Cardiac muscle cell (in vitro differentiated cells and primary cell): Measurements from ENCODE around the gene ERC2. TPM values are rescaled to one million over a fixed set of nuclear protein-coding genes. Genes with fewer than 3 reads are reported as not detected.

ENCODE experiments used
- DNase-seq, 2 donors: peaks; one replicate each; pipeline versions ENCODE4 v3.0.0 to v3.0.0-alpha.2; 2010 to 2017; ENCODE audit warnings: low read depth in 1 of 2, low spot score in 1 of 2
- H3K27ac ChIP-seq: fragments of 200-600 bp; sonication (generic); 2 replicates; pipeline ENCODE4 v1.5.1; 2016
- H3K27me3 ChIP-seq: fragments of 200-600 bp; sonication (generic); 2 replicates; pipeline ENCODE4 v1.6.0; 2016; ENCODE audit warnings: control low read depth
- H3K36me3 ChIP-seq: fragments of 200-600 bp; sonication (generic); 2 replicates; pipeline ENCODE4 v1.5.1; 2016; ENCODE audit warnings: control low read depth
- H3K4me1 ChIP-seq: fragments of 200-600 bp; sonication (generic); 2 replicates; pipeline ENCODE4 v1.8.1; 2017; ENCODE audit warnings: low read depth, mild to moderate bottlenecking, mixed run types
- H3K4me3 ChIP-seq: fragments of 200-600 bp; sonication (generic); 2 replicates; pipeline ENCODE4 v1.5.1; 2016; ENCODE audit warnings: mild to moderate bottlenecking
- H3K9me3 ChIP-seq: fragments of 200-600 bp; sonication (generic); 2 replicates; pipeline ENCODE4 v1.5.1; 2017; ENCODE audit warnings: low read depth, mild to moderate bottlenecking, control low read depth
- polyA plus RNA-seq: library from polyadenylated mRNA; unstranded; fragments of >200 nt; fragmentation: Nextera tagmentation; extraction: Ambion mirVana; gene quantifications from 2 replicates; pipeline ENCODE4 v1.2.1, GENCODE V29; 2016
- total RNA-seq: library from RNA; depleted of rRNA; stranded (reverse); fragments of >200 nt; gene quantifications from 2 replicates; pipeline ENCODE4 v1.2.3, GENCODE V29; 2016
- TF ChIP-seq, protein P1 (sequence below): IDR thresholded peaks from 2 replicates; pipeline ENCODE4 v1.5.1; 2012; ENCODE audit warnings: low read depth, mild to moderate bottlenecking, low read length

ERC2 gene
- total and polyA plus RNA-seq, 2 experiments from 2014 or later = 18.1 to 29.0 TPM

DNA sequence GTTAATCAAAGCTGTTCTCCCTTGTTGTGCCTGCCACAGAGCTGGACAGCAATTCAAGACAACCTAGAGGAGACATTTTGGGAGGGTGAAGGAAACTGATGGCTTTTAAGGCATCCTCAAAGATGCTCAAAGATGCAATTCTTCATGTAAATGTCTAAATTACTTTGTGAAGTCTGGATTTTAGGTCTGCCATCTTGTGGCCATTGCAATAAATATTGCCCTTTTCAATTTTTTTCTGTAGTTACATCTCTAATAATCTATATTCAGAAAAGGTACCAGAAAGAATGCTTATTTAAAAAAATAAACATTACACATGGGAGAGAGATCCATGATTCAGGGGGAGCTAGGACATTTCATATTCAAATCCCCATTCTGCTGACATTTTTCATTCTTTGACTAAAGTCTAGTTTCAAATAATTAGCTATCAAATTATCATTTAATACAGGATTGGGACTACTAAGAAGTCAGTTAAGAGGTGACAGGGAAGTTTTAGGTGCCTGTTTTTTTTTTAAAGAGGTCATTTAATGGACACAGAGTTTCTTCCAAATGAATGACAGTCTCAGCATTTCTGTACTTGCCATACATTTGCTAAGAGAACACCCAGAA, 721.4 kb downstream of the ERC2 start:
- H3K27me3 ChIP-seq = no peaks in the 10 kb centered on the region
- no peaks in the 10 kb centered on the region for H3K9me3 ChIP-seq
- TF ChIP-seq, protein P1, sequence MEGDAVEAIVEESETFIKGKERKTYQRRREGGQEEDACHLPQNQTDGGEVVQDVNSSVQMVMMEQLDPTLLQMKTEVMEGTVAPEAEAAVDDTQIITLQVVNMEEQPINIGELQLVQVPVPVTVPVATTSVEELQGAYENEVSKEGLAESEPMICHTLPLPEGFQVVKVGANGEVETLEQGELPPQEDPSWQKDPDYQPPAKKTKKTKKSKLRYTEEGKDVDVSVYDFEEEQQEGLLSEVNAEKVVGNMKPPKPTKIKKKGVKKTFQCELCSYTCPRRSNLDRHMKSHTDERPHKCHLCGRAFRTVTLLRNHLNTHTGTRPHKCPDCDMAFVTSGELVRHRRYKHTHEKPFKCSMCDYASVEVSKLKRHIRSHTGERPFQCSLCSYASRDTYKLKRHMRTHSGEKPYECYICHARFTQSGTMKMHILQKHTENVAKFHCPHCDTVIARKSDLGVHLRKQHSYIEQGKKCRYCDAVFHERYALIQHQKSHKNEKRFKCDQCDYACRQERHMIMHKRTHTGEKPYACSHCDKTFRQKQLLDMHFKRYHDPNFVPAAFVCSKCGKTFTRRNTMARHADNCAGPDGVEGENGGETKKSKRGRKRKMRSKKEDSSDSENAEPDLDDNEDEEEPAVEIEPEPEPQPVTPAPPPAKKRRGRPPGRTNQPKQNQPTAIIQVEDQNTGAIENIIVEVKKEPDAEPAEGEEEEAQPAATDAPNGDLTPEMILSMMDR = peak; percentile 45
- DNase-seq = peak in 1 of 2 donors; percentile 33
- no peak overlapping the region for H3K27ac ChIP-seq
- H3K4me3 ChIP-seq = no peak overlapping the region
- no peaks in the 10 kb centered on the region for H3K36me3 ChIP-seq
- H3K4me1 ChIP-seq = no peaks in the 10 kb centered on the region

GRCh38 chr3:55742832-55743136, 725.5 kb downstream of the ERC2 start:
- TF ChIP-seq, protein P1 = no peak
- DNase-seq = no peak
- Histone ChIP-seq H3K27ac (no peak overlapping the region), H3K36me3 (no peaks in the 10 kb centered on the region), H3K9me3 (no peaks in the 10 kb centered on the region), H3K4me1 (no peaks in the 10 kb centered on the region), H3K4me3 (no peak overlapping the region), H3K27me3 (no peaks in the 10 kb centered on the region)

DNA sequence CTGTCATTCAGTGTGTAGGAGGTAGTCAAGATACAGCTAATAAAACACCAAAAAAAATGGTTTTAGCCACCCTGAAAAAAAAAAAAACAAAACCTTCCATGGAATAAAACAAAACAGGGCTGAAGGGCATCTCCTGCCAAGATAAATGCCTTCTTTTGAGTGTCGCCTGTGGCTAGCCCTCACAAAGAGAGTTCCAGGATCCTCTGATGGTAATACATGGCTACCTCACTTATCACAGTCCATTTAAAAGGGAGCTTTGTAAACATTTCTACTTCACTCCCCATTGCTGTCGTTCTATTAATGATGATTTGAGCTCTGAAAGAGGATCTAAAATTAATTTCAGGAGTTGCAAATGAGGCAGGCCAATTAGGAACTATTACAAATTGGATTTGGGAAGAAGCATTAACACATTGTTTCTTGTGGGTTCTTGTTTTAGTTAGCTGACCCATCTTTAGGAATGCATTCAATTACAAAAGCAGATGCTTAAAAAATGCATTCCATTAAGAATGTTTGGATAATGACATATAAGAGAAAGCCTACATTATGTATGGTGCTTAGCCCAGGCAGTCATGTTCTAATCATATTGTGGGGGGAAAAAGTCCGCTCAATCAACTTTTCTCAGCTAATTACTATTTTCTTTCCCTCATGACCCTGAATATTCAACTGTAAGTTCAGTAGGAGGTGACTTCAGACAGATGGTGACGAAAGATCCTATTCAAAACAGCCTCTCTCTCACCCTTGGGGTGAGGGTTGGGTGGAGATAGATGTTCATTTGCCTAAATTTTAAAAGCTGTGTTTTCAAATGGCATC, 726.0 kb downstream of the ERC2 start:
- Histone ChIP-seq H3K9me3 (no peaks in the 10 kb centered on the region), H3K4me3 (no peak overlapping the region), H3K27me3 (no peaks in the 10 kb centered on the region), H3K36me3 (no peaks in the 10 kb centered on the region), H3K4me1 (peaks cover 2% of the 10 kb centered on the region), H3K27ac (no peak overlapping the region)
- DNase-seq = no peak
- TF ChIP-seq, protein P1 = no peak

DNA sequence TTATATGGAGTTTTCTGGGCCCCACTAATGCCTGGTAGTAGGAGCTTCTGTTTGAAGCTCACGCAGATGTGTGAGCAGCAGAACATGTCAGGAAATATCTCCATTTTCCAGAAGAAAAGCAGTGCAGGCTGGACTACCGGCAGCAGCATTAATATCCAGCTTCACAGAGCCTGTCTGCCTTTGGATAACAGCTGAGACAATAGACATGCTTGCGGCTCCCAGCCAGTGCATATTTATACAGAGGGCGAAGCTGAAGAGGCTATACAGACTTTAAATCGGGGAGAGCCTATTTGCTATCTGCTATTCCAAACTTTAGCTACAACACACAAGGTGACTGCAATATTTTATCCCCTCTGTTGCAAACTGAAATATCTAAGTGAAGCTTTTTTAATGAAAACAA, 731.1 kb downstream of the ERC2 start:
- Histone ChIP-seq H3K9me3 (no peaks in the 10 kb centered on the region), H3K36me3 (no peaks in the 10 kb centered on the region), H3K4me1 (peaks cover 4% of the 10 kb centered on the region), H3K27ac (no peak overlapping the region), H3K27me3 (no peaks in the 10 kb centered on the region), H3K4me3 (no peak overlapping the region)
- TF ChIP-seq, protein P1 = no peak
- DNase-seq = peak in 1 of 2 donors; percentile 14

GRCh38 chr3:55735976-55736375, 732.3 kb downstream of the ERC2 start:
- no peak for DNase-seq
- Histone ChIP-seq H3K9me3 (no peaks in the 10 kb centered on the region), H3K4me3 (no peak overlapping the region), H3K4me1 (peaks cover 4% of the 10 kb centered on the region), H3K27me3 (no peaks in the 10 kb centered on the region), H3K36me3 (no peaks in the 10 kb centered on the region), H3K27ac (no peak overlapping the region)
- TF ChIP-seq, protein P1 = no peak
